ENCODE measurements around the gene DLG2. TPM values are rescaled to one million over a fixed set of nuclear protein-coding genes. Genes with fewer than 3 reads are reported as not detected.

The DLG2 gene
- total and polyA plus RNA-seq, 2 of the 4 experiments (the other 2 are of a cell fraction), result 0.31 to 0.36 TPM

DNA sequence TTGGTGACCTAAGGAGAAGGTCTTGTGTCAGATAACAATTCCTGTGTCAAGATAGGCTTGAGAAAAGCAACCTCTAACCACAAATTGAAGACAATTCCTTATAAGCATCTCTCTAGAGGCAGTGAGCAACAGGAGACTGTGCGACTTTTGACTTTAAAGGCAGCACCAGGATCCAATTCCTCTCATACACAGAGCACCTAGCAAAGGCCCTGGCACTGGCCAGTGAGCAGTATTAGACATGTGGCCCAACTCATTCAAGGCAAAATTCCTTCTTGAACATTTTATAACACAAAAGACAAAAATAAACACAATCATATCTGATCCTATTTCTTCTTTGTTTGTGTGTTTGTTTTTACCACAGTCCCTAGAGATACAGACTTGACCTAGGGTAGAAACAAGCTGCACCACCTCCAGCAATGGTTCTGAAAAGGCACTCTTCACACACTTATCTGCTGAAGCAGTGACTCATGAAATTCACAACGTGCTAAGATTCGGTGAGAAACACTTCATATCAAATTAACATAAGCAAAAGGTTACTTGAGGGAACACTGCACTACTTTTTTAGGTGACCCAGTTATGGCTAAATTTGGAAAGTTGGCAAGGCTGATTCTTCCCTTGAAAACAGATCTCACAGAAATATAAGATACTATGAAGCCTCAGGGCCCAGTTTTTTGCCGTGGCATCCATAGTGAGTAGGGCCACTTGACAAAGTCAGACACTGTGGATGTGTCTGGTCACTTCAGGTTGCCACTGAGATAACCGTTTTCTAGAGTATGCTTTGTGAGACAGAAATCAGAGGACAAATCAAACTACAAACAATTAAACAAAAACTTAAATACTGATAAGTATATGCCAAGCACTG is 1018.9 kb downstream of the DLG2 start:
- H2AFZ ChIP-seq (replicated peaks; ENCODE audit: low read length, poor library complexity), result no peak overlapping the region
- dilution Hi-C loops (cut with HindIII; ENCODE audit: low sequenced_read_pairs, unreplicated experiment), result no loop called here
- BruUV-seq (replicated peaks), result no TSS peak

More for the DNA sequence above, 1018.9 kb downstream of the DLG2 start:
- Histone ChIP-seq H3K79me1 (ENCODE audit: low read depth in 1 of 2, low read length in 2 of 2) (no peaks in the 10 kb centered on the region), H3K18ac (ENCODE audit: low read depth, low read length) (no peak overlapping the region), H4K20me1 (ENCODE audit: insufficient read depth, low read length) (no peaks in the 10 kb centered on the region), H3K9ac (ENCODE audit: low read depth, low read length) (no peak overlapping the region), H3K9me1 (ENCODE audit: insufficient read depth, low read length) (no peaks in the 10 kb centered on the region), H3K23ac (ENCODE audit: low read depth, low read length) (no peak overlapping the region), H2AK5ac (ENCODE audit: low read depth, low read length) (no peak overlapping the region), H3K27me3 (ENCODE audit: control insufficient read depth, insufficient read depth, low read length) (no peaks in the 10 kb centered on the region), H3K4ac (ENCODE audit: low read depth, low read length) (no peak overlapping the region), H3K4me2 (ENCODE audit: low read depth, low read length) (no peak overlapping the region), H2BK120ac (ENCODE audit: low read depth, low read length) (no peak overlapping the region), H4K5ac (ENCODE audit: low read depth, low read length) (no peak overlapping the region), H2BK20ac (ENCODE audit: low read depth, low read length) (no peak overlapping the region), H3K56ac (ENCODE audit: extremely low read depth, insufficient read depth, low read length) (no peak overlapping the region), H2BK15ac (ENCODE audit: low read depth, low read length) (no peak overlapping the region), H3K36me3 (ENCODE audit: control insufficient read depth, insufficient read depth, low read length) (no peaks in the 10 kb centered on the region), H3K4me1 (ENCODE audit: control insufficient read depth, insufficient read depth, low read length) (no peaks in the 10 kb centered on the region), H4K8ac (ENCODE audit: low read depth in 2 of 2, low read length in 2 of 2) (no peak overlapping the region), H2BK5ac (ENCODE audit: low read depth, low read length, poor library complexity, severe bottlenecking) (no peak overlapping the region), H3K27ac (ENCODE audit: insufficient read depth, low read length) (no peak overlapping the region), H3K4me3 (ENCODE audit: insufficient read depth, low read depth, low read length) (no peak overlapping the region), H3K9me3 (ENCODE audit: control insufficient read depth, insufficient read depth, low read length) (no peaks in the 10 kb centered on the region), H4K91ac (ENCODE audit: insufficient read depth, low read depth, low read length) (no peak overlapping the region), H2AK9ac (replicated peaks; ENCODE audit: low read depth, low read length, poor library complexity) (no peak overlapping the region), H3K14ac (replicated peaks; ENCODE audit: low read depth, low read length) (no peak overlapping the region)
- CTCF ChIA-PET, result no interaction called here
- ATAC-seq (ENCODE audit: low read depth) (no peak), DNase-seq (no peak)
- intact Hi-C loops (cut with micrococcal nuclease), result no loop called here
- TF ChIP-seq MAZ (IDR thresholded peaks at IDR 0.05; ENCODE audit: borderline replicate concordance, low read depth, low read length), result no peak
- no peak for TF ChIP-seq RCOR1 (IDR thresholded peaks at IDR 0.05; ENCODE audit: insufficient replicate concordance, low read length)
- no peak for TF ChIP-seq RFX5 (IDR thresholded peaks at IDR 0.05; ENCODE audit: low read depth, low read length)
- TF ChIP-seq USF2 (IDR thresholded peaks at IDR 0.05; ENCODE audit: low read depth, low read length), result no peak
- TF ChIP-seq BHLHE40 (IDR thresholded peaks at IDR 0.05; ENCODE audit: low read depth, low read length), result no peak
- WGBS, 2 experiments (ENCODE audit: extremely low coverage in 2 of 2, insufficient read length in 1 of 2), result no CpG with 5 or more reads among the region's 5 CpGs
- POLR2A ChIA-PET (ENCODE audit: unreplicated experiment), result no interaction called here
- in situ Hi-C loops (cut with MboI; ENCODE audit: low sequenced_read_pairs), result no loop called here

Data from IMR-90 (cell line).